Activated CD4-positive, CD25-positive, alpha-beta regulatory T cell treated with anti-CD3 and anti-CD28 coated beads, Interleukin-2, amount 50 U/mL, for 72 hours (primary cell): ENCODE results near the gene MRPL19.
"Not testable (repeated sequence)": the region's sequence is repeated elsewhere in the genome, so short reads cannot be mapped to it uniquely, and the experiment has no call there.

ENCODE experiments used
- DNase-seq: peaks from one replicate; pipeline ENCODE4 v3.0.0; 2021

Gene MRPL19

DNA sequence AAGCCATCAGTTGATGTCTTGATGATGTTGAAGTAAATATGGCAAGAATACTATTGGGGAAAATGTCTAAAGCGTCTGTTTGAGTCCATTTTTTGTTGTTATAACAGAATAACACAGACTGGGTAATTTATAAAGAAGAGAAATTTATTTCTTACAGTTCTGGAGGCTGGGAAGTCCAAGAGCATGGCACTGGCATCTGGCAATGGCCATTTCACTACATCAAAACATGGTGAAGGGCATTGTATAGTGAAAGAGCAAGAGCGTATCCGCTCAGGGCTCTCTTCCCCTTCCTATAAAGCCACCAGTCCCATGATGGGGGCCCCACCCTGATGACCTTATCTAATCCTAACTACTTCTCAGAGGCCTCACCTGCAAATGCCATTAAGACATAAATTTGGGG is 29.6 kb upstream of the MRPL19 start:
- no peak for DNase-seq

DNA sequence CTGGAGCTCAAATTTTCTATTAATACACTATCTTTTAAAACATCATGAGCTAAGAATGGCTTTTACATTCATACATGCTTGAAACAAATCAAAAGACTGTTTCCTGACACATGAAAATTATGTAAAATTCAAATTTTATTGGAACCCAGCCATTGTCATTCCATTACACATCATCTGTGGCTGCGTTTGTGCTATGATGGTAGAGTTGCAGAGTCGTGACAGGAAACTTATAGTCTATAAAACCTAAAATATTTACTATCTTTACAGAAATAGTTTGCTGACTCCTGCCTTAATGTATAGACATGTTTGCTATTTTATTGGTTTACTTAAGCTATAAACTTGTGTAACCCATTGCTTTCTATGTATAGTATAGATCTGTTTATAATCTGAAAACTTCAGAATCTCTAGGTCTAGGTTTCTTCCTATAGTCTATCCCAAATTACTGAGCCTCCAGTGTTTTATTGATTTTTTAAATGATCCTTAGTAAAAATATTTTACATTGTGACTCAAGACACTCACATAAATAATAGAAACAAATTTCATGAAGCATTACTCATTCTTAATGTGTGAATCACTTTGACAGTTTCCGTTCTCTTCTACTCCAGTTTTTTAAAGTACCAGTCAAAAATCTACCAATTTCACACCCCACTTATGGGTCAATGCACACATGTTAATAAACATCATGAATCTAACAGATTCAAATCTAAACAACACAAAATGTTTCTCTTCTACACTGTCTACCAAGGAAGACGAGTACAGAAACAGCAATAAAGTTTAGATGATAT is 26.4 kb upstream of the MRPL19 start:
- no peak for DNase-seq

DNA sequence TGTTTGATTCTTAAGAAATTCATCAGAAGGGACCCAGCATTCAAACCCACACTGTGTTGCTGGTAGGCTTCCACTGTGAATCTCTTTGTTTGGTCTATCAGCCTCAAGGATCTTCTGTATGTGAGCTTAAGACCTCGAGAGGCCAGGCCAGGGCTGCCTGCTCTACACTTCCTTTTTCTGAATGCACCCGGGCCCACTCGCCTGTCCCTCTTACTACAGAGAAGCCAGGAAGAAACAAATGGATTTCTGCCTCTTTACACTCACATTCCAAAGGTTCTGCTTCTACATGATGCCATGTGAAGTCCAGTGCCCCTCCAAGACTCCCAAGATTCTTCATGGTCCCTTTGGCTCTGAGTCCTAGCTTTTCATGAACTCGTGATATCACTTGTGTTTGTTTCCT is 25.4 kb upstream of the MRPL19 start:
- no peak for DNase-seq

DNA sequence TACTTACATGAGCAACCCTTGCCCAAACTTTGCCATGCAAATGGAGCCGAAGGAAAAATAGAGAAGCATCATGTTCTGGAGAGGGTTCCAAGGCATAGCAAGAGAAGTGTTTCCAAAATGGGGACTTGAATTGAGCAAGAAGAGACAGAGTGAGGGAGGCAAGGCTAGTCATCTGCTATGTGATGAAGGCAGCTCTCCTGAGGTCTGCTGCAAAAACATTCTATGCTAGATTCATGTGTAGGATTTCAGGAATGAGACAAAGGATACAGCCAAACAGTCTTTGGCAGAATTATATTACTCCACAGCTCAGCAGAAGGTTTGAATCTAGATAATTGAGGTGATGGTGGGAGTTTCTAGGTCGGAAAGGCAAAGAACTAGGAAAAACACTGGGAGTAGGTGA is 24.1 kb upstream of the MRPL19 start:
- no peak for DNase-seq

DNA sequence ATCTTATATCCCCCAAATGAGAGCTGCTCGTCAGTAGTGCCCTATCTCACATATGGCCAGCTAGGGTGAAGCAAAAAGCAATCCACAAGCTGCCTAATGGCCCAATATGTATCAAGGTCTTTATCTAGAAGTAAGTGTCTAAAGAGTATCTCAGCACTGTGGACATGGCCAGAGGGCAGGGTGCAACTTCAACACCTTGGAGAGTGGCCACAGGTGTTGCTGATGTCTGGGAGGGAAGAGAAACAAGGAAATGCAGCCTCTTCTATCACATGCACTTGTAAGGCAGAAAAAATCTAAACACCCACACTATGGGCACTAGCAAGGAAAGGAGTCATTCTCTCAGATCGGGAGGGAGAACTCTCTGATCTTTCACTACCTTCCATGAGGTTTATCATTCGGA is 23.7 kb upstream of the MRPL19 start:
- no peak for DNase-seq

DNA sequence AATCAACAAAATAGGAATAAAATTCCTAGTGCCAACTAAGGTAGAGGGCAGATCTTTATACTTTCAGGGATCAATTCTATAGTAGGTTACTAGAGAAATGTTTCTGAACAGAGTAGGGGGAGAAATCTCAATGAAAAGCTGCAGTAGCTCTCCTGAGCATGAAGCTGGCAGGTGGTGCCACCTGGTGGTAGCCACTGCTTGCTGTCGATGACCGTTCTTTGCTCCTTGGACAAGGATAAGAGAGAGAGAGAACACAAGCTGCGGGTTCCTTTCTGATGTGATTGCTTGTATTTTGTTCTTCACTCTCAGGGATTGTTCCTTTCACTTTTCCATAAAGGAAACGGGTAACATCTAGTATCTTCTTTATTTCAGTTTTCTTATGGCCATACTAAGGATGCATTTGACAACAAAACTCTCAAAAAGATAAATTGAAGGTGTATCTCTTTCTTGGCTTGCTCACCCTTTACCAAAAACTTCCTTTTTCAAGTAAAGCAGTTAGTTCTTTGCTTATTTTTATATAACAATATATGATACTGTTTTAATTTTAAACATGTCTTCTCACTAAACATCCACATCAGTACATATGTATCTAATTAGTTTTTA is 18.6 kb upstream of the MRPL19 start:
- DNase-seq: peak; percentile 62

DNA sequence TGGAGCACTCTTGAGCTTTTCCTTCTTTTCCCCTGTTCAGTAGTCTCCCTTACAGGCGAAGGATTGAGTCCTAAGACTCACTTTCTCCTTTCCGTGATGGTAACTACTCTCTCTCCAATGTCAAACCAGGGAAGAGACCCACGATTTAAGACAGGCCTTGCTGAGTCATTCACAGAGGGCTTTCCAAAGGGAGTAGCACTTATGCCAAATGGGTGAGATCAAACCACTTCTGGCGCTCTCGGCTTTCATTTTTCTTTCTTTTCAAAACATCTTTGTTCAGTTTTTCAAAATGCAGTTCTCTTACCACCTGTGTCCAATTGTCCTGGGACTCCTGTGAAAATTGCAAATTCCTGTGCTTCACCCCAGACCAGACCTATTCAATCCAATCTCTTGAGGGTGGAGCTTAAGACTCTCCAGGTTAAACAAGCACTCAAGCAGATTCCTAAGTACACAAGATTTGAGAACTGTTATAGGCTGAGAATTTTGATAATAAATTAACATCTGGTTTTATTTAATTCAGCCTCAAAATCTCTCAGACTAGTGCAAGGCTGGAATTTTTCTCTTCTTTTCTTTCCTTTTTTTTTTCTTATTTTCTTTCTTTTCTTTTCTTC is 14.4 kb upstream of the MRPL19 start:
- DNase-seq: no peak

DNA sequence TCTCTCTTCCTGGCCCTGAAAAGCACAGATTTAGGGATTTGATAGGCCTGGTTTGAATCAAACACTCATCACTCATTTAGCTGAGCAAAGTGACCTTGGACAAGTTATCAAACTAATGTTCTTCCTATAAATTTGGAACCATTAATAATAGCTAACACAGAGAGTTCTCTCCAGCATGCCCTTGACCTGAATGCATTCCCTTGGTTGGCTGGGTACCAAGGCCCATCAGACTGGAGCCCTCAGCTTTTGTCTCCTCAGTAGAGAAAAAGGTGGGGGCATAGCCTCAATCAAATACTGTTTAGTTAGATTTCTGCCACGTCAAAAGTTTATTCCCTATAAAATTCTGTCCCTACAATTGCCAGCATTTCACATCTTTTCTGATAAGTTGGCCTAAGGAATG is 13.8 kb upstream of the MRPL19 start:
- no peak for DNase-seq

DNA sequence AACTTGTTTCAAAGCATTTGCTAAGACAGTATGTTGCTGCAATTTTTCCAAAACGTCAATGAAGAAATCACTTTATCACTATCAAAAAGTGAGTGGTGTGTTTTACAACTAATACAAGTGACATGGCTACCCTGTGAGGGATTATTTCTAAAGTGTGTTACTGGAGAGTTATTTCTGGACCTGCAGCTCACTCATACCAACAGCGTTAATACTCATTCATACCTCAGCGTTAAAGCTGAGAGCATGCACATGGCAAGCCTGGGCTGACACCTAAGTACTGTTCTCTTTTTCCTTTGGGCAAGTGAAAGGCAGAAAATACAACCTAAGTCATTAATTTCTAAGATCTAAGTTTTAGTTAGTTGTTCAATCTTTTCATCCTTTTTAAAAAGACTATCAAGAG is 13.0 kb upstream of the MRPL19 start:
- no peak for DNase-seq

DNA sequence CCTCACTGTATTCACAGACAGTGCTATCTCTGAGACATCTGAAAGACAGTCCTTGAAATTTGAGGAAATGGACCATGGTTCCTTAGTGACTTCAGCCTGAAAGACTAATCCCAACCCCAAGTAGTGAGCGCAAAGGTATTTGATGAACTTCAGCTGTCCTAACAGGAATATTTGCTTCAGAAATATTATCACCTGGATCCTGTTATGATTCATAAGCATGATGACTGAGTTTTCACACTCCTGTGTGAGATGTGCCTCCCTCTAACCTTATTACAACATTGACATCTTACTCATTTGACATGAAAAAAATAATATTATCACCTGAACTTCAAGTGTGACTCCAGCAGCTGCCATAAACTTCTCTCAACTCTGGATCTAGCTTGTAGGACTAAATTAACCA is 11.6 kb upstream of the MRPL19 start:
- DNase-seq: no peak

DNA sequence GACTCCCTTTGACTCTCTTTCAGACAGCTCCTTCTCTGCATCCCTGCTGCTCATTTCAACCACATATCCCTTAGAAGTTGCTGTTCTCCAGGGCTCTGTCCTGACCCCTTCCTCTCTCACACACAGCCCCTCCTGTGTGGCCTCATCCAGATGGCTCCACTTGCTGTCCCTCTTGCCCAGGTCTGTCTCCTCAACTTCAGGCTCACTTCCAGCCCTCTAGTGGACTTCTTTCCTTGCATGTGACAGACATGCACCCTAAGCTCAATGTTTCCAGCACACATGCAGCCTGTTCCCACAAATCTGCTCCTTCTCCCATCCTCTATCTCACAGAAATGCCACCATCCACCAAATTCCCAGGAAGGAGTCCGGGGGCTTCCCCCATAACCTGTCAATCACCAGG is 9.0 kb upstream of the MRPL19 start:
- DNase-seq: no peak

DNA sequence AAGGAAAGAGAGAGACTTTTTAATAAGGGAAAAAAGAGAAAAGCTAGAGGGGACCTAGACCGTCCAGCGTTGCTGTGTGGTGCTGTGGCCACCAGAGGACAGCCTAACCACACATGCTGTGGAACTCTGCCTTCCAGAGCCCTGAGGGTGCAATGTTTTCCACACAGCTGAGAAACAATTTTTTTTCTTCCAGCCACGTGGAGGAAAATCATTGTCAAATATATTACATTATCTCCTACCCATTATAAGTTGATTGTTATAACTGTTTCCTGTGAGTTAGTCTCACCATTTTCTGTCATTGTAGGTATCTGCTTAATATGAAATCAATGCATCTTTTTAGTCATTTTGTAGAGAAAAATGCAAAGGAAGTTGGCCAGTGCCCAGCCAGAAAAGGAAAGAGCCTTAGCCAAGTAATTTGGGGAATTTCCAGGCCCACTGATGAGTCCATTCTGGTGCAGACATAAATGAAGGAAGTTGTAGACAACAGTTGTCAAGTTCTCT is 5.9 kb upstream of the MRPL19 start:
- DNase-seq: peak; percentile 41

DNA sequence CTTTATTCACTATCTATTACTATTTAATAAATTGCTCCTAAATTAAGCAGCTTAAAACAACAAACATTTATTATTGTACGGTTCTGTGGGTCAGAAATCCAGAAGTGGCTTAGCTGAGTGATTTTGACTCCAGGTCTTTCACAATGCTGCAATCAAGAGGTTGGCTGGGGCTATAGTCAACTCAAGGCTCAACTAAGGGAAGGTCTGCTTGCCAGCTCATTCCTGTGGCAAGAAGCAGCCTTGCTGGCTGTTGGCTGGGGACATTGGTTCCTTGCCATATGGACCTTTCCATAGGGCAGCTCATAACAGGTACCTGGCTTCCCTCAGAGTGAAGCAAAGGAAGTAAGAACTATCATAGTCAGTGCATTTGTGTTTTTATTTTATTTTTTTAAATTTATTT is 5.0 kb upstream of the MRPL19 start:
- DNase-seq: no peak

DNA sequence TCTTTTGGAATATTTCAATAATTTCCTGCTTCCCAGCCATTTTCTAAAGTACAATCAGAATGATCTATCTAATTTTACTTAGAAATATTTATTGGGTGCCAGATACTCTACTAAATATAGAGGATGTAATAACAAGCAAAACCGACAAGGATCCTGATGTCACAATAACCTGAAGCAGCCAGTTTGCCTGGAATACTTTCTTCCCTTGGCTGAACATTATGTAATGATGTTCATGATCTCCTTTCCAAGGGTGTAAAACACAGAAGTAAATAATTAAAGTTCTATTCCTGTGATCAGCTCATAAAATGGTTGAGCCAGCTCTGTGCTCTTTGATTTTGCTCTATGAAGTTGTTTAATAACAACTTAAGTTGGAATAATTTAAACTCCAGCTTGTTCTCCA is 2.6 kb upstream of the MRPL19 start:
- no peak for DNase-seq

DNA sequence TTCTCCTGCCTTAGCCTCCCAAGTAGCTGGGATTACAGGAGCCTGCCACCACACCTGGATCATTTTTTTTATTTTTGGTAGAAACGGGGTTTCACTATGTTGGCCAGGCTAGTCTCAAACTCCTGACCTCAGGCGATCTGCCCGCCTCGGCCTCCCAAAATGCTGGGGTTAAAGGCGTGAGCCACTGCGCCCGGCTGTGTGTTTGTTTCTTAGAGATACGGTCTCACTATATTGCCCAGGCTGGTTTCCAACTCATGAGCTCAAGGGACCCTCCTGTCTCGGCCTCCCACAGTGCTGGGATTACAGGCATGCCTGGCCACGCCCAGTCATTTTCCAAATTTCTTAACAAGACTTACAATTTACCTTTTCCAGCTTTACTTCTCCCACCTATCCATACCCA is 940 bp upstream of the MRPL19 start:
- no peak for DNase-seq

DNA sequence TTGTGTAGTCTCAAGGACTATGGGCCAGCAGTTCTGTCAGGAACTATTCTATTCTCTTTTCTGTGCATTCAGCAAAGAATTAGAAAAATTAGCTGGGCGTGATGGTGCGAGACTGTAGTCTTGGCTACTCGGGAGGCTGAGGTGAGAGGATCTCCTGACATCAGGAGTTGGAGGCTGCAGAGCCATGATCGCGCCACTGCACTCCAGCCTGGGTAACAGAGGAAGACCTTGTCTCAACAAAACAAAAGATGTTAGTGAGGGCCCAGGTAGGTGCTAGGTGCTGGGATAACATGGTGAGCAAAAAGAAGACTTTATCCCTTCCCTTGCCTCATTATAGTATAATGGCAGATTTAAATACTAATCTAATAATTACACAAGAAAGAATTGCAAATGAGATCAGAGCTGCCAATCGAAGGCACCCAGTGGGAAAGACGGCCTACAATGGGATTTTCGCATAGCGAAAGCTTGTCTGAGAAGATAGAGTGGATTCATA is 447 bp upstream of the MRPL19 start:
- no peak for DNase-seq

DNA sequence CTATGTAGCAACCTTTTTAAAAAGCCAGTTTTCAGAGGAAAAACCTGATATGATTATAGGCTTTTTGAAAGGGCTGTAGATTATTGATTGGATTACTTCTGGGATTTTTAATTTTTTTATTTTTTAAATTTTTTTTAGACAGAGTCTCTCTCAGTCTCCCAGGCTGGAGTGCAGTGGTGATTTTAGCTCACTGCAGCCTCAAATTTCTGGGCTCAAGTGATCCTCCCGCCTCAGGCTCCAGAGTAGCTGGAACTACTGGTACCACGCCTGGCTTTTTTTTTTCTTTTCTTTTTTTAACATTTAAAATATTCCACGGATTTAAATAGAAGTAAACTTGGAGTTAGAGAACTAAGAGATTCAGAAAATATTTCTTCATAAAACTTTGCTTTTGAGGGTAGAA is 1.2 kb downstream of the MRPL19 start:
- DNase-seq: no peak

DNA sequence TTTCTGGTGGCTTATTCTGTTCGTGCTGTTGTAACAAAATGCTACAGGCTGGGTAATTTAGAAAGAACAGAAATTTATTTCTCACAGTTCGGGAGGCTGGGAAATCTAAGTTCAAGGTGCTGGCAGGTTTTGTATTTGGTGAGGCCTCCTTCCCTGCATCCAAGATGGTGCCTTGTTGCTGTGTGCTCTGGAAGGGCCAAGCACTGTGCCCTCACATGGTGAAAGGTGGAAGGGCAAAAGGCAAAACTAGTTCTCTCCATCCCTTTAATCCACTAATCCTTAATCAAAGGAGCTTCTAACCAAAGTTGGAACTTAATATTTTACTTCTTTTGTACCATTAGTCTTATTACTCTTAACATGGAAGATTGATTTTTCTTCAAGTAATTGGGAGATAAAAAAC is 7.4 kb downstream of the MRPL19 start:
- no peak for DNase-seq

DNA sequence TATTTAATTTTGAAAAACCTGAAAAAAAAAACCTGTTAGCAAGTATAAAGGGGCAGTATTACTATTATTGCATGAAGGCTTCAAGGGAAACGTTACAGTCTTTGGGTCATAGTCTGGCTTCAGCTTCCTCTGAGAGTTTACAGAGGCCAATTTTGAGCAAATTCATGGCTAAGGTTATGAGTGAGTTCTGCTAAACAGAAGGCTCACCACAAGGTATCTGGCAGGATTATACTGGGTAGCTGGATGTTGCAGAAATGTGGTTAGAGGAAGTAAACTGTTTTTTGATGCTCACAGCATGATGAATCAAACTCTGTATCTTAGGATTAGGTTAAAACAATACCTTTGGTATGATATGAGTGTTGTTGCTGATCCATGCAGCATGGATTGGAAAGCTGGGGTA is 9.3 kb downstream of the MRPL19 start:
- DNase-seq: no peak

DNA sequence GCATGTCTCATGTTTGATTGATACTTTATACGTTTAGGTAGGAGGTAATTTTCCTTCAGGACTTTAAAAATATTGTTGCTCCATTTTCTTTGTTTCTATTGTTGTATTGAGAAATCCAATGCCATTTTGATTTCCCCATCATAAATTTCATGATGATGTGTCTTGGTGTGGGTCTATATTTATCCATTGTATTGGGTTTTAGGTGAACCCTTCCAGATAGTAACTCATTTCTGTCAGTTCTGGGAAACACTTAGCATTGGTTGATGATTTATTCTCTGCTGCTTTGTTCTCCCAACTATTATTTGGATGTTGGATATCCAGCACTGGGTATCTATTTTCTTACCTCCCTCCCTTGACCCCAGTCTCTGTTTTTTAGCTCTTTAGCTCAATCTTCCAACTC is 10.0 kb downstream of the MRPL19 start:
- no peak for DNase-seq

DNA sequence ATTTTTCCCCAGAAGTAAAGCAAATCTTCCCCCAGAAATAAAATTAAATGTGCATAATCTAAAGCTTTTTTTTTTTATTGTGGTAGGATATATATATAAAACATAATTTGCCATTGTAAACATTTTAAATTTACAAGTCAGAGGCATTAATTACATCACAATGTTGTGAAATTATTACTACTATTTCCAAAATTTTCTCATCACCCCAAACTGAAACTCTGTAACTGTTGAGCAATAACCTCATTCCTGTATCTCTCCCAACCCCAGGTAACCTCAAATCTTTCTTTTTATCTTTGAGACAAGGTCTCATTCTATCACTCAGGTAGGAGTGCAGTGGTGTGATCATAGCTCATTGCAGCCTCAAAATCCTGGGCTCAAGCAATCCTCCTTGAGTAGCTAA is 11.2 kb downstream of the MRPL19 start:
- no peak for DNase-seq

DNA sequence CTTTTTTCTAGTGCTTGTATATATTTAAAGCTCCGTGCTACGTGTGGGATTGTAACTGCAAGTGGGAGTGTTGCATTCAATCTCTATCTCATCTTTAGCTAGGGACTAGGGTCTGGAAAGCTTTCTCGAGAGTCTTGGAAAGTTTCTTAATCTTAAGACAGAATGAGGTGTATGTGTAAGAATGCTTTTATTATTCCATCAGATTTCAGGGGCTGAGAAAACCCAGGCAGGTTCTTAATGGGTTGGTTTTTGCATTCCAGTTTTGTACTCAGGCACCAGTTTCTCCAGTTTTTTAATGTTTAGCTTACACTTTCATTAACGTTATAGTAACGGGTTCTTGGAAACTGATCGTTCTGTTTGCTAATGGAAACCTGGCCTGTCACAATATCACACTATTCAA is 20.3 kb downstream of the MRPL19 start:
- DNase-seq: no peak

DNA sequence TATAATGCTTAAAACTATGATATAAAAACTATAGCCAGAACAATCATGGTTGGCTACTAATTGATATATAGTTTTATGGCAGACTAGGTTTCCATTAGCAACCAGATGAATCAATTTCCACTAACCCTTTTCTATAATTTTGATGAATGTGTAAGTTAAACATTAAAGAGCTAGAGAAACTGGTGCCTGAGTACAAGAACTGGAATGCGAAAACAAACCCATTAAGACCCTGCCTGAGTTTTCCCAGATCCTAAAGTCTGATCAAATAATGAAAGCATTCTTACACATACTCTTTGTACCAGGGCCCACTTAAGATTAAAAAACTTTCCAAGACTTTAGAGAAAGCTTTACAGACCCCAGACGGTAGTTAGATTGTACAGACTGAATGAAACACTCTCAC is 21.3 kb downstream of the MRPL19 start:
- DNase-seq: no peak

DNA sequence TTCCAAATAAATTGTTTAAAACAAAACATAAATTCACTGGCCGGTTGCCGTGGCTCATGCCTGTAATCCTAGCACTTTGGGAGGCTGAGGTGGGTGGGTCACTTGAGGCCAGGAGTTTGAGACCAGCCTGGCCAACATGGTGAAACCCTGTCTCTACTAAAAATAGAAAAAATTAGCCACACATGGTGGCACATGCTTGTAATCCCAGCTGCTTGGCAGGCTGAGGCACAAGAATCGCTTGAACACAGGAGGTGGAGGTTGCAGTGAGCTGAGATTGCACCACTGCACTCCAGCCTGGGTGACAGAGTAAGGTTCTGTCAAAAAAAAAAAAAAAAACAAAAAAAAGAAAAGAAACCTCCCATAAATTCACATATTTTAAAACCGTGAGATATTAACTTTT is 28.8 kb downstream of the MRPL19 start:
- DNase-seq: not testable (repeated sequence)
